Cerebellar nuclear complex (tissue), 1 donor: Measurements from ENCODE around the gene PNN.
"Not testable (repeated sequence)": the region's sequence is repeated elsewhere in the genome, so short reads cannot be mapped to it uniquely, and the experiment has no call there.

Experiments
- DNase-seq, 2 experiments: peaks; one replicate each; lab custom pipeline; 2025; lab: John Stamatoyannopoulos, UW

PNN gene

DNA sequence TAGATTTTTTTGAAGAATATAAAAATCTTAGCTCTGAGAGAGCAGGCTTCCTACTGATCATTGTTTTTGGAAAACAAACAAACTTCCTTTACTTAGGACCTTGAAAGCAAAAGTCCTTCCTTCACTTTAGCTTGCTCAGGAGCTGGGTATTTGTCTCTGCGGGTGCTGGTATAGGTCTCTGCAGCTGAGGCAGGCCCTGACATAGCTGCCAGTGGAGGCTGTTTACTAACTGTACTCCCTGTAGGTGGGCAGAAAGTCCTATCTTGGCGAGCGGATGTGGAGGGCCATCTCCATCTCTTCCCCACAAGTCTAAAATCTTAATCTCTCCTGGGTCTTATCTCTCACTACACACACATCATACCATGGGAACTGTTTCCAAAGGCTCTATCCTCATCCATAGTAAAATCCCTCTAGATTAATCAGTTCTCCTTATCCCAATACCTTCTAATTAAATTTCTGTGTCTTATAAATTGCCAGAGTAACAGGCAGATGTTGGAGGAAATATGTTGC lies 54.6 kb downstream of the PNN start:
- no peak for DNase-seq

DNA sequence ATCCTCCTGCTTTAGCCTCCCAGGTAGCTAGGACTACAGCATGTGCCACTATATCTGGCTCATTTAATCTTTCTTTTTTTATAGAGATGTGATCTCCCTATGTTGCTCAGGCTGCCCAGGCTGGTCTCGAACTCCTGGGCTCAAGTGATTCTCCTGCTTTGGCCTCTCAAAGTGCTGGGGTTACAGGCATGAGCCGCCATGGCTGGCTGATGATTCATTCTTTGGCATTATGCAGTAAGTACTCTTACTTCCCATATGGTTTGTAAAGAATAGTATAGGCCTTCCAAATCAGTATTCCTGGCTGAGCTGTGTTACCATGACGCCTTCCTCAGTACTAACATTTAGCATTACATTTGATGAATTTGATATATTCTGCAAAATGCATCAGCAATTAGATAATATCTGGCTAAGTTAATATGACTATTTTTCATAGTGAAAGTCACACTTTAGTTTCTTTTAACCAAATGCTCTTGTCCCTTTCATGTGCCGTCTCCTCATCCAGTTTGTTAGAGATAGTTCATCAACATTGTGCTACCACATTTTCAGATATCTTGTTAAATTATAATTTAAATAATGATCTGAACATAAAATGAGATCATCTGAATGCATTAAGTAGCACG lies 55.5 kb downstream of the PNN start:
- no peak for DNase-seq

DNA sequence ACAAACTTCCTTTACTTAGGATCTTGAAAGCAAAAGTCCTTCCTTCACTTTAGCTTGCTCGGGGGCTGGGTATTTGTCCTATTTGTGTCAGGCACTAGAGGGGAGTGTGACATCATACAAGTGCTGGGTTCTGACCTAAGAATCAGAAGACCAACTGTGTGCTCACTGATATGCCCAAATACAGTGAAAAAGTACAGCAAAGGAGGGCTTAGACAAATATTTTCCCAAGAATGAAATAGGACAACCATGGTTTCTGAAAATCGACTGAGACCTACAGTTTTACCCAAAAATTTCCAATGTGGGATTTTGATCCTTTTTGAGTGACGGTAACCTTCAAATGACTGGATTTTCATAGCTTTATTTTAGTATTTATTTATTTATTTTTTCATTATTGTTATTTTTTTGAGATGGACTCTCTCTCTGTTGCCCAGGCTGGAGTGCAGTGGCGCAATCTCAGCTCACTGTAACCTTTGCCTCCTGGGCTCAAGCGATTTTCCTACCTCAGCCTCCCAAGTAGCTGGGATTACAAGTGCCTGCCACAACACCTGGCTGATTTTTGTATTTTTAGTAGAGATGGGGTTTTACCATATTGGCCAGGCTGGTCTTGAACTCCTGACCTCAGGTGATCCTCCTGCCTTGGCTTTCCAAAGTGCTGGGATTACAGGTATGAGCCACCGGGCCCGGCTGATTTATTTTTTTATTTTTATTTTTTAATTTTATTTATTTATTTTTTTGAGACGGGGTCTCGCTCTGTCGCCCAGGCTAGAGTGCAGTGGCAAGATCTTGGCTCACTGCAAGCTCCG lies 56.9 kb downstream of the PNN start:
- DNase-seq = not testable (repeated sequence)
